ENCODE results near the gene LYG1.
"Not testable (repeated sequence)": the region's sequence is repeated elsewhere in the genome, so short reads cannot be mapped to it uniquely, and the experiment has no call there.

Gene LYG1

GRCh38 chr2:99301097-99301496 lies at the start of gene LYG1:
Gene LYG1 (minus strand): TSS chr2:99301197. CDS start chr2:99295670, 5,527 bp downstream.
- not testable (repeated sequence) for DNase-seq (ENCODE audit: low spot score)

GRCh38 chr2:99350194-99350593 lies 49.2 kb upstream of the LYG1 start:
- DNase-seq (ENCODE audit: low spot score) = no peak

- no peak for DNase-seq (ENCODE audit: low spot score)
Measured at GRCh38 chr2:99348173-99348572, 47.2 kb upstream of the LYG1 start.

GRCh38 chr2:99346218-99346617 lies 45.2 kb upstream of the LYG1 start:
- no peak for DNase-seq (ENCODE audit: low spot score)

- DNase-seq (ENCODE audit: low spot score) = not testable (repeated sequence)
Measured at GRCh38 chr2:99345446-99345845, 44.4 kb upstream of the LYG1 start.

GRCh38 chr2:99342536-99342935 lies 41.5 kb upstream of the LYG1 start:
- no peak for DNase-seq (ENCODE audit: low spot score)

- no peak for DNase-seq (ENCODE audit: low spot score)
Measured at GRCh38 chr2:99340669-99341236, 39.8 kb upstream of the LYG1 start.

GRCh38 chr2:99338029-99338585 lies 37.1 kb upstream of the LYG1 start:
- DNase-seq (ENCODE audit: low spot score) = peak; percentile 0

- peak; percentile 95 for DNase-seq (ENCODE audit: low spot score)
Measured at GRCh38 chr2:99337113-99338028, 36.4 kb upstream of the LYG1 start, which contains the start of gene EIF5B. Gene EIF5B (plus strand): TSS chr2:99337389. CDS start chr2:99337555, 166 bp downstream.

- DNase-seq (ENCODE audit: low spot score) = no peak
Measured at GRCh38 chr2:99336804-99337112, 35.8 kb upstream of the LYG1 start.

- DNase-seq (ENCODE audit: low spot score) = peak; percentile 99
Measured at GRCh38 chr2:99335911-99336803, 35.2 kb upstream of the LYG1 start, which contains the start of gene TXNDC9. Gene TXNDC9 (minus strand): TSS chr2:99336333. CDS start chr2:99333210, 3,123 bp downstream.

GRCh38 chr2:99325384-99325783 lies 24.4 kb upstream of the LYG1 start:
- no peak for DNase-seq (ENCODE audit: low spot score)

- not testable (repeated sequence) for DNase-seq (ENCODE audit: low spot score)
Measured at GRCh38 chr2:99317873-99318200, 16.8 kb upstream of the LYG1 start.

- DNase-seq (ENCODE audit: low spot score) = no peak
Measured at GRCh38 chr2:99317161-99317872, 16.3 kb upstream of the LYG1 start.

GRCh38 chr2:99299580-99299979 lies 1.4 kb downstream of the LYG1 start:
- DNase-seq (ENCODE audit: low spot score) = no peak

- DNase-seq (ENCODE audit: low spot score) = no peak
Measured at GRCh38 chr2:99297994-99298393, 3.0 kb downstream of the LYG1 start.

- DNase-seq (ENCODE audit: low spot score) = no peak
Measured at GRCh38 chr2:99285526-99285925, 15.5 kb downstream of the LYG1 start.

GRCh38 chr2:99279969-99280695 lies 20.9 kb downstream of the LYG1 start:
- DNase-seq (ENCODE audit: low spot score) = no peak

- DNase-seq (ENCODE audit: low spot score) = no peak
Measured at GRCh38 chr2:99278793-99279291, 22.2 kb downstream of the LYG1 start.

GRCh38 chr2:99278195-99278765 lies 22.7 kb downstream of the LYG1 start:
- DNase-seq (ENCODE audit: low spot score) = not testable (repeated sequence)
